Measurements from ENCODE around the gene UFSP2.
"Not testable (repeated sequence)": the region's sequence is repeated elsewhere in the genome, so short reads cannot be mapped to it uniquely, and the experiment has no call there.

The UFSP2 gene

DNA sequence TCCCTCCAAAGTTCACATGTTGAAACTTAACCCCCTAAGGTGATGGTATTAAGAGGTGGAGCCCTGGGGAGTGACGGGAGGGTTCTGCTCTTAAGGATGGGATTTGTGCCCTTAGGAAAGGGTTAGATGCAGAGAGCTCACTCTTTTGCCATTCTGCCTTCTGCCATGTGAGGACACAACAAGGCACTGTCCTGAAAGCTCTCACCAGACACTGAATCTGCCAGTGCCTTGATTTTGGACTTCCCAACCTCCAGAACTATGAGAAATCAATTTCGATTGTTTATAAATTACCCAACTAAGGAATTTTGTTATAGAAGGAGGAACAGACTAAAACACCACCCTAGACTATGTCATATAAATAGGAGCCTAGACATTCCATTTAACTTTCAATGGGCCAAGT is 41.7 kb downstream of the UFSP2 start:
- DNase-seq (ENCODE audit: low read depth in 3 of 3), result no peak

DNA sequence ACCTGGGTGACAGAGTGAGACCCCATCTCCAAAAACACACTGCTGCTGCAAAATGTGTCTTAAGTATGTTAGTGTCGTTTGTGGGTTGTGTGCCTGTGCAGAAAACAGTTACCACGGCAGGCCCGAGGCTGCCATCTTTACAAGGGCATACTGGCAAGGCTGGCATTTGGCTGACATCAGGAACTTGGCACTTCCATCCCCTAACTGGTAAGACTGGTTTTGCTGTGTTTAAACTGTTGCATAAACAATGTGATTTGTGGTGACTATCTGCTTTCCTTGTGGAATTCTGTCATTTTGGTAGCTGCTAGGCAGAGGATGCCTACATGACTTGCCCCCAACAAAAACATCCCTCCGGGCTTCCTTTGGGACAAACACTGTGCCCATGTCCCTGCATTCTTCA is 42.3 kb downstream of the UFSP2 start:
- no peak for DNase-seq (ENCODE audit: low read depth in 3 of 3)

DNA sequence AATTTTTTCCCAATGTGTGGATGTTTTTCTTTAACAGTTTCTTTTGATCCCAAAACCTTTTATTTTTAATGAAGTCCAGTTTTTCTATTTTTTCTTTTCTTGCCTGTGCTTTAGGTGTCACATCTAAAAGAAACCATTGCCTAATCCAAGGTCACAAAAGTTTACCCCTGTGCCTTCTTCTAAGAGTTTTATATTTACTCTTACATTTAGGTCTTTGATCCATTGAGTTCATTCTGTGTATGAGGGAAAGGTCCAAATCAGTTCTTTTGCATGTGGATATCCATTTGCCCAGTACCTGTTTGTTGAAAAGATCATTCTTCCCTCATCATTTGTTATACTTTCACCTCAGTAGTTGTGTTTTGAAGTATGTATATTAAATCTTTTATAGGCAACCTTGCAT is 43.0 kb downstream of the UFSP2 start:
- no peak for DNase-seq (ENCODE audit: low read depth in 3 of 3)

DNA sequence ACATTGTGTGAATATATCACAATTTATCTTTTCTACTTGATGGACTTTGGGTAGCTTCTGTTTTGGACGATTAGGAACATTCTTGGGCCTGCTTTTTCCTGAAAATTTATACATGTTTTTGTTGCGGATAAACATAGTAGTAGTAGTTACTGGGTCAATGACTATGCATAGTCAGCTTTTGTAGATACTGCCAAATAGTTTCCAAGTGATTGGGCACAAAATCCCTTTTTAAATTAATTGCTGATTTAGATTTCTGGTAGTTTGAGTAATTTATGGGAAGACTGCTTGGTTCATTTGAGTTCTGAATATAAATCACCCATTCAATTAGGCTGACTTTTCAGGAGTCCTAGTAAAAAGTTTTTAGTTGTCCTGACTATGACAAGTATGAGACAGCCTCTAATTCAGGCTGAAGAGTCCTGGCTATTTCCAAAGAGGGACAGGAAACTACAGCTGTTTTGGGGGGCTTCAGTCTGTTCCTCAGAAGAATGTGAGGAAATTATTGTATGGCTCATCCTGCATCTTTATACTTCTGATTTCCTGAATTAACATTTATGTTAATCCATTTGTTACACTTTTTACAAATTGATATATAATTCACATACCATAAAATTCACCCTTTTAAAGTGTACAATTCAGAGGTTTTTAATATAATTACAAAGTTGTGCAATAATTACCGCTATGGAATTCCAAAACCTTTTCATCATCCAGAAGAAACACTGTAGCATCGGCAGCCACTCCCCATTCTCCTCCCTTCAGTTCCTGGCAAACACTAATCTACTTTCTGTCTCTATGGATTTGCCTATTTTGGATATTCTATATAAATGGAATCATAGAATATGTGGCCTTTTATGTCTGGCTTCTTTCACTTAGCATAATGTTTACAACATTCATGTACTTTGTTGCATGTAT is 44.2 kb downstream of the UFSP2 start:
- no peak for DNase-seq (ENCODE audit: low read depth in 3 of 3)

DNA sequence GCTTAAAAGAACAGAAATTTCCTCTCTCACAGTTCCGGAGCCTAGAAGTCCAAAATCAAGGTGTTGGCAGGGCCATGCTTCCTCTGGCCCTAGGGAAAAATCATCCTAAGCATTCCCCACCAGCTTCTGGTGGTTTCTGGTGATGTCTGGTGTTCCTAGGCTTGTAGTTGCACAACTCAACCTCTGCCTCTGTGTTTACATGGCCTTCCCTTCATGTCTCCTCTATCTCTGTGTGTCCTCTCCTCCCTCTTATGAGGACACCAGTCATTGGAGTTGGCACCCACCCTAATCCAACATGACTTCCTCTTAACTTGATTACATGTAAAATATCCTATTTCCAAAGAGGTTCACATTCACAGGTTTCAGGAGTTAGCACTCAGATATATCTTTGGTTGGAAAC is 45.4 kb downstream of the UFSP2 start:
- no peak for DNase-seq (ENCODE audit: low read depth in 3 of 3)

DNA sequence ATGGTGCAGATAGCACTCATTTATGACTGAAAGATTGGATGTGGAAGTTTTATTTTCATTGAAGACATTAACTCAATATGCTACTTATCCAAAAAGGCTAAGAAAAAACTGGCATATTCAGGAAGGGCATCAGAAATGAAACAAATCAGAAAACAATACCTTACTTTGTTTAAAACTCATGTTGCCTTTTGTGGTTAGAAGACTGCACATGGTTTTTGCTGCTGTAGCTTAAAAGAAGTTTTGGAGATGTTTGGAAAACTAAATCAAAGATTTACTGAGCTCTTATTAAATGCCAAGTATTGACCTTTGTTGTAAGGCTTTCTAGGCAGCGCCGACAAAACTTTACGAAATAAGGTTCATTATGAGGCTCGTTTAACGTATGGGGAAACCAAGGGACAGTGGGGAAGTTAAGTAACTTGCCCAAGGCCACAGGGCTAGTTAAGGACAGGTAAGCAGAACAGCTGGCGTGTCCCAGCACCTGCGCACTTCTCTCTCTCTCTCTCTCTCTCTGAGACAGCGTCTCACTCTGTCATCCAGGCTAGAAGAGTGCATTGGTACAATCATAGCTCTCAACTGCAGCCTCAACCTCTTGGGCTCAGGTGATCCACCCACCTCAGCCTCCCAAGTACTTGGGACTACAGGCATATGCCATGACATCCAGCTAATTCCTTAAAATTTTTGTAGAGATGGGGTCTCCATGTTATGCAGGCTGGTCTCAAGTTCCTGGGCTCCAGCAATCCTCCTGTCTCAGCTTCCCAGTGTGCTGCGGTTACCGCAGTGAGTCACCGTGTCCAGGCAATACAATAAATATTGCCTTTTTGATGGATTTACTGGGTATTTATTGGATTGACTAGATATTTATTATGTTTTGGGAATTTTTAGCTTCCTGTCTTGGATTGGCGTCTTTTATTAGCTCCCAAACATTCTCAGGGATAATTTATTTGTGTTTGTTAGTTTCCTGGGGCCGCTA is 46.2 kb downstream of the UFSP2 start:
- DNase-seq (ENCODE audit: low read depth in 3 of 3), result no peak

DNA sequence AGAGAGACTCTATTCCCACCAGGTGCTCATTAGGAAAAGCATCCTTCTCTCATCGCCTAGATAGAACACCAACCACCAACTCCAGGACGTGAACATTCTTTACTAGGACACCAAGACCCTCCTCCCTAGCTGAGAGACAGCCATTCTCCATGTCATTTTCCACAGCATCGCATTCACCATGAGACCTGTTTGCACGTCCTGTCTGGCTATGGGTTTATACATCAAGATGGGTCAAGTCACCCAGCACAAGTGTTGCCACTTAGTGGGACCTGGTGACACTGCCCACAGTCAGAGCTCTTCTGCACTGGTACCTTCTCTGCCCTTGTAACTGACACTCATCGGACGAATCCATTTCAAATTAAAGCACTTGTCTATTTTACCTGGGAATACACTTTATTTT is 47.5 kb downstream of the UFSP2 start:
- DNase-seq (ENCODE audit: low read depth in 3 of 3), result no peak

DNA sequence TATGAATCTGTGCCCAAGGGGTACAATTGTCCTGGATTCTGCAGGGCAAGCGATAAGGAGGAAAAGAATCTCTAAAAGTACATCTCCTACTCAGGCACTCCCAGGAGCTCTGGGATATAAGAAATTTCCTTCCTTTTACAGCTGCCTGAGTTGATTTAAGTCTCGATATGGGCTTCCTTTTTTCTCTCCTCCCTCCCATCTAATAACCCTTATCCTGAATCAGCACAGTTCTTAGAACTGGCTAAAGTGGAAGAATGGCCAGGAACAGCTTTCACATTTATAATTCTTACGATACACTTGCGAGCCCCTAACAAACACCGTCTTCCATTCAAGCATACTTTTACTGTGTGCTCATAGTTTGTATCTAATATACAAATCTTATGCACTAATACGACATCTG is 51.2 kb downstream of the UFSP2 start:
- DNase-seq (ENCODE audit: low read depth in 3 of 3), result no peak

DNA sequence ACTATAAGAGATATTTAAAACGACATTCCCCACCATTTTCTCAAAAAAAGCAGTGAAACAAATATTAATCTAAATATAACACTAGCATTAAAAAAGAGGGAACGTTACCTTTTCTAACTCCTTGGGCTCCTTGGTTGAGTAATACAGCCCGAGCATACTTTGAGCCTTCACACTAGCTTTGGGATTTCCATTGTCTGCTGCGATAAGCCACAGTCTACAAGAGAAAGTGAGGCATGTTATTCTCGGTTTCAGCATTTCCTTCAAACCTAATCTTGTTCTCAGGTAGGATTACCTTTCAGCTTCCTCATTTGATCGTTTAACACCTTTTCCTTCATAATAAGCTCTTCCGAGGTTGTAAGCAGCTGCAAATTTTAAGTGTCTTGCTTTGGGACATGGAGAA is 51.7 kb downstream of the UFSP2 start:
- DNase-seq (ENCODE audit: low read depth in 3 of 3), result no peak

DNA sequence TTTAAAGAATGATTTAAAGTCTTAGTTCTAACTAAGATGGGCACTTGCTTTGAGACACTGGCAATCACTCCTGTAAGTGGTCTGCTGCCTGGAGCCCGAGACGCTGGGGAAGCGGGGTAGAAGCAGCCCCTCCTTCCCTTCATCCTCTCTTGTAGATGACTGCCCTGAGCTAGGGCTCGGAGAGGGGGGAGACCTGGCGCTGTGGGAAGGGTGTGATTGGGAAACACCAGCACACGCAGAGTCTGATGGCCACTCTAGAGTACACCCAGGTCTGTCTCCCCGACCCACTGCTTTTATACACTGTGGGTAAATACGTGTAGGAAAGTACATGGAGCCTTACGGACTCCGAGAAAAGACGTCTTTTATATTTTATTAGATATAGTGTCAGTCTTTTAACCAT is 54.1 kb downstream of the UFSP2 start:
- no peak for DNase-seq (ENCODE audit: low read depth in 3 of 3)

DNA sequence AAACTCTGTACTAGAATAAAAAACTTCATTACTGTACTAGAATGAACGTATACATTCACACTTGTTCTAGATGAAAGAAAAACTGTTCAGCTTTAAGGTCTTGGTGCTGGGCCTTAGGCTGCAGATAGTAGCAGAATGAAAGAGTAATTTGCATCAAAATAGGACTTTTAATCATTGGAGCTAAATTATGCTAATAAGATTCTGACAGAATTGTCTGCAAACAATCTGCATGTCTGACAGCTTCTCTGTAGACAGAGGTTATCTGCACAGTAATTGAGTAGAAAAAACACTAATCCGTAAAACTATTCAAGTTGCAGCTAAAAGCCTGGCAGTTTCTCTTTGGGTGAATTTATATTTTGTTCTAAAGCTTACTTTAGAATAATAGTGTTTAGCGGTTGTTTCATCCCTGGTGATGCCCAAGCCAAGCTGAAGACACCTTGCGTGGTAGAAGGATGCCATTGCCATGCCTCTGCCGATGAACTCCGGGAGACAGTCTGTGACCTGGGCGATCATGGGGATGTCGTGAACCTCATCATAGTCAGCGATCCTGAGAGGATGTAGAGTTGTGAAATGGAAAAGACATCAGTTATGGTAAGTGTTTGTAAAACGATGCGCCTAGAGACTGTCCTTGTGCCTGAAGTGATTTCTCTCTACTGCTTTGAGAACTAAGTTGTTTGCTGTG is 55.4 kb downstream of the UFSP2 start:
- no peak for DNase-seq (ENCODE audit: low read depth in 3 of 3)

DNA sequence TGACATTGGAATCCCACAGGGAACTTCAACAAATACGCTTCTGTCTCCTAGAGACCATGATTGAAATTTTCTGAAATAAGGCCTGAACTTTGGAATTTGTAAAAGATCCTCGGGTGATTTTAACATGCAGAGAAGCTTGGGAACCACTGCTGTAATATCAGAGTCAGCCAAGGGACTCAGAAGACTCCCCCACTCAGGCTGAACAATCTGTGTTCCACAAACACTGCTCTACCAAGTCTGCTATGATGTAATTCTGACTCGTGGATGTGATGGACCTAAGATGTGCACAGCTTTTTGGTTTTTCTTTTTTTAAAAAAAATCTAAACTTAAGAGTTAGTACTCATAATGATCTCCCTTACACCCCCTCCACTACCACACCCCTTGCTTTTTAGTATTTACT is 56.0 kb downstream of the UFSP2 start:
- no peak for DNase-seq (ENCODE audit: low read depth in 3 of 3)

DNA sequence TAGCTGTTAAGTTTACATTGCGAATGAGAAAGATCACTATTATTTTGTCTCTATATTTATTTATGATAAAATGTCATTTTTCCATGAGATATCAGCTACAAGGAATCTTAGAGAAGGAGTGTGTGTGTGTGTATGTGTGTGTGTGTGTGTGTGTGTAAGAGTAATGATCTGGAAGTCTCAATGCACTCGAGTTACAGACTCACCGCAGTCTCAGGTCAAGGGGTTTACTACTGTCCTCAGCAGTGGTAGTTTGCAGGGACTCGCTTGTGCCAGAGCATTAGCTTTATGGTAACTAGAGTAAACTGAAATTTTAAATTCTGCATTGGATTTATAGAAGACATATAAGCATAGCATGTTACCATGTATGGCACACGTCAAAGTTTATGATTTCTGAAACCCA is 60.9 kb downstream of the UFSP2 start:
- DNase-seq (ENCODE audit: low read depth in 3 of 3), result no peak

DNA sequence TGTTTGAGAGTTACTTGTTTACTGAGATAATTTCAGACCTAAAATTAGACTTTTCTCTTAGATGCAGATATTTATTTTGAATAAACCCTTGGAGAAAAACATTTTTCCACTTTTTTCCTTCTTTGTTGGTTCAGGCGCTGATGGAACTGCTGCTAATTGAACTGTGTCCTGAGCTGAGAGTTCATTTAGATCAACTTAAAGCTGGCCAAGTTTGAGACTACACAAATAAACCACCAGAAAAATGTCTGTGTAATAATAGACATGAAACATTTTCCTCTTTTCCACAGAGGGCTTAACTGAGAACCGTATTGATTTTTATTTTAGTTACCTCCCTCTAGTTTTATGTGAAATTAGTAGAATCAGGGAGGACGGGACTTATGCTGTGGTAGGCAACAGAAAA is 62.5 kb downstream of the UFSP2 start:
- DNase-seq (ENCODE audit: low read depth in 3 of 3), result no peak

DNA sequence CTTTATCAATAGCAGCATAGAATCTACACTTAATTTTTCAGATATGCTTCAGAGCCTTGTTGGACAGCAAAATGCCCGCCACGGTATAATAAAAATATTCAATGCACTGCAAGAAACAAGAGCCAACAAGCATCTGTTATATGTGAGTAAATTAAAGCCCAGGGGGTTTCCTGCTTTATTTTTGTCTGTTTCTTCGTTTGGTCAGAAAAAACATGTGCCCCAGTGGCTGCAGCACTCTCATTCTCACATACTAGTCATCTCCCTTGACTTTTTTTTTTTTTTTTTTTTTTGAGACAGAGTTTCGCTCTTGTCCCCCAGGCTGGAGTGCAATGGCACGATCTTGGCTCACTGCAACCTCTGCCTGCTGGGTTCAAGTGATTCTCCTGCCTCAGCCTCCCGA is 63.2 kb downstream of the UFSP2 start:
- DNase-seq (ENCODE audit: low read depth in 3 of 3), result not testable (repeated sequence)

DNA sequence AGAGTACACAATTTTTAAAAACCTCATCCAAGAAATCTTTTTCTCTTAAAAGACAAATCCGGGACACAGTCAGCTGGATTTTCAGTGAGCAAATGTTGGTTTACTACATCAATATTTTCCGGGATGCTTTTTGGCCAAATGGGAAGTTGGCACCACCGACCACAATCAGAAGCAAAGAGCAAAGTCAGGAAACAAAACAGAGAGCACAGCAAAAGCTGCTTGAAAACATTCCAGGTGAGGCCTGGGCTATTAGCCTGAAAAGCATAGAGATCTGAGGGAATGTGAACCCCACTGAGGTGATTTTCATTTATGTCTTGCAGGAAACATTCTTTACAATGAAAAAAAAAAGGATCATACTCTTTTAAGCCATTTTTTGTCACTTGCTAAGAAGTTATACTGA is 63.9 kb downstream of the UFSP2 start:
- no peak for DNase-seq (ENCODE audit: low read depth in 3 of 3)

DNA sequence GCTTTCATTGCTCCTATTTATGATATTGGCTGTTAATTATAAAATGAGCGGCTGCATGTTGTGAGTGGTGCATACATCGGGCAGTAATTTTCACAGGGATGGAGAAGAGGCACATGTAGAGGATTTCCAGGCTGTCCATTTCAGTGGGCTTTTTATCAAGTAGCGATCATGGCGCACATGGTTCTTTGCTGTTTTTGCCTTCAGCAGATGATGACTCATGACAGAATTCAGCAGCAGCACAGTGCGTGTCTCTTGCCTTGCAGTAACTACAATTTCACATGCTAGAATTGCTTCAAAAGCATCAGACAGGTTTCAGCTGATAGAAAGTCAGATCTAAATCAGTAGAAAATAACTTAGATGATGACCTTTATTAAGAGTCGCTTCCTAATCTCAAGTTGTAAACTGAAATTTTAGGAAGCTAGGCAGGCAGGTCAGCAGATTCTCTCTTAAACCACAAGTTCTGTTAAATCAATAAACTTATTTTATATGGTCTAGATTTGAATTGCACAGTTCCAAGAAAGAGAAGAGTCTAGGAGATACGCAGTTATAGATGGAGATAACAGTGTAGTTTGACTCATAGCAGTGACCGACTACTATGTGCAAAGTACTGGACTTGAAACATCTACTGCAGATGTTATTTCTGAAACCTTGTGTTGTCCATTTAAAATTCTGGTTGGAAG is 65.9 kb downstream of the UFSP2 start:
- no peak for DNase-seq (ENCODE audit: low read depth in 3 of 3)

DNA sequence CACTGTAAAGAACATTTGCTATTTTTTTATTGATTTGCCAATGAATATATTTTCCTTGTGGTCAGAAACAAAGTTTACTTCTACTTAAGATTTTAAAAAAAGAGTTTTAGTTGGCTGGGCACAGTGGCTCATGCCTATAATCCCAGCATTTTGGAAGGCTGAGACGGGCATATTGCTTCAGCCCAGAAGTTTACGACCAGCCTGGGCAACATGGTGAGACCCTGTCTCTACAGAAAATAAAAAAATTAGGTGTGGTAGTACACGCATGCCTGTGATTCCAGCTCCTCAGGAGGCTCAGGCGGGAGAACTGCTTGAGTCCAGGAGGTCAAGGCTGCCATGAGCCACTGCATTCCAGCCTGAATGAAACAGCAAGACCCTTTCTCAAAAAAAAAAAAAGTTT is 66.8 kb downstream of the UFSP2 start:
- DNase-seq (ENCODE audit: low read depth in 3 of 3), result no peak

DNA sequence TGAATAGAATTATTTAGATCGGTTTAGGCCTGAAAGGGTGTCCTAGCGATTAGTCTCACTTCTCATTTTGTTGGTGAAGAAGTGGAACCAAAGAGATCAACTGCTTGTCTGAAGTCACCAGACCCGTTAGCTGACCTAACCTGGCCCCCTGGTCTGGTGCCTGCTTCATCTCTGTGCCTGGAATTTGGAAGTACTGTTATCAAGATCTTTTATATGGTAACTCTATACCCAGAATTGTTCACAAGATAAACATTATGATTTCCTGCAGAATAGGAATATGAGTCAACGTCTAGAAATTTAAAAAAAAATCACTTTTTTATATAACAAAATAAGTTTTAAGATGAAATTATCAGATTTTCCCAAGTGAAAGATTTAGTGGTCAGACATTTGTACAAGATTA is 67.2 kb downstream of the UFSP2 start:
- DNase-seq (ENCODE audit: low read depth in 3 of 3), result no peak

DNA sequence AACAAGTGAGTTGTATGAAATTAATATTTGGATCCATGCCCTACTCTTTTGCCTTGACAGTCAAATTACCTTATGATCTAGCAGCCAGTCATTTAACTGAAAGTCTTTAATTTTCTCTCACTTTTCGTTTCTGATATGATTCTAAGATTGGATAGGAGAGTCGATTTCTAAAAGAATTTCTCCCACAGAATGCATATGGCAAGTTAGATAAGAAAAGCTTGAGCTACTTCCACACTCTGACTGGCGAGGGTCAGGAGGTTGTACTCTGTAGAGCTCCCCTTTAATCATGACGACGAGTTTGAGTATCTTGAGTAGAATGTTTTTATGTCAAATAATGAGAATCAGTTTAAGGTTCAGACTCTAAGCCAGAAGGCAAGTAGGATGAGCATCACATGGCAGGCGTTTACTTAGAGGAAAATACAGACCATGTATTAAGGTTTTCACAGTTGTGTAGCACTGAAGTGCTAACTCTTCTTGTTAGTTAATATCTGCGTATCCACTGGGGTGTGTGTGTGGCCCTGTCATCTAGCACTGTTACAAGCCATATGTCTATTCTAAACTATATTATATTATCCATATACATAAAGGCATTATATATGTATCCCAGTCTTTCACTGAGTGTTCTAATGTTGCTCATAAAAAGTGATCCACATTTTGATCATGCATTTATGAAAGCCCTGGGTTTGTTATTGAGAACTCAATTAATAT is 67.9 kb downstream of the UFSP2 start:
- no peak for DNase-seq (ENCODE audit: low read depth in 3 of 3)

DNA sequence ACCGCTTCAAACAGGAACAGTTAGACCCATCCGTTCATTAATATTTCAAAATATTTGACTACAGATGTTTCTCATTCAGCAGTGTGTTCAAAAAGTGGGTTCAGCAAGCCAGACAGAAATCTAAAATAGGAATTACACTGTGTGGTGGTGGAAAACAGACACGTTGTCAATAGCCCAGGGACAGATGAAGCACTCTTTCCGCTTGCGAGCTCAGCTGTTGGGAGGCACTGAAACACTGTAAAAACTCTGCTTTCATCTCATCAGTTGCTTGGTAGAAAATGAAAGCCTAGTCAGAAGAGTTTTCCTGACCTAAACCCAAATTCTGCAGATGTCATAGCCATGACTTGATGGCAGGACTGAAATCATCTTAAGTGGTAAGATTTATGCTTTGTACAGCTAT is 68.6 kb downstream of the UFSP2 start:
- DNase-seq (ENCODE audit: low read depth in 3 of 3), result no peak
